Measurements from ENCODE around the gene PRDM15. TPM values are rescaled to one million over a fixed set of nuclear protein-coding genes. Genes with fewer than 3 reads are reported as not detected.

PRDM15 gene
- total RNA-seq, 1 donor from 2014 or later: 13.6 TPM

DNA sequence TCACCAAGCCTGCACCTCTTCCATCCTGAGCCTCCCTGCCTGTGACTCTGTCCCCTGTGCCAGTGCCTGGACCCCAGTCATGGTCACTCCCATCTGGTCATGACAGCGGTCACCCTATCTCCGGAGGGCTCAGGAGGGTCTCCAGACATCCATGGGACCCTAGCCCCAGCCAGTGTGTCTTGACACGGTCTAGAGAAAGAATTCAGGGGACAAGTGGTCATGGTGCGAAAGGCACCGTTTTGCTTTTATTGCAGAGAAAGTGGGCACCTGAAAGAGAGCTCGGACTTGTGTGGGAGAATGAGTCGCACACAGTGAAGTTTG is 107.6 kb downstream of the PRDM15 start:
- Mint-ChIP-seq H3K36me3 (ENCODE audit: low read depth) (no peaks in the 10 kb centered on the region), H3K4me3 (no peak overlapping the region), H3K4me1 (peaks cover 22% of the 10 kb centered on the region), H3K27ac (no peak overlapping the region), H3K9me3 (no peaks in the 10 kb centered on the region), H3K27me3 (peaks cover 78% of the 10 kb centered on the region)
- ATAC-seq (ENCODE audit: low read depth) (no peak), DNase-seq (no peak)
- CTCF ChIA-PET: no interaction called here
- TF ChIP-seq, protein P1, sequence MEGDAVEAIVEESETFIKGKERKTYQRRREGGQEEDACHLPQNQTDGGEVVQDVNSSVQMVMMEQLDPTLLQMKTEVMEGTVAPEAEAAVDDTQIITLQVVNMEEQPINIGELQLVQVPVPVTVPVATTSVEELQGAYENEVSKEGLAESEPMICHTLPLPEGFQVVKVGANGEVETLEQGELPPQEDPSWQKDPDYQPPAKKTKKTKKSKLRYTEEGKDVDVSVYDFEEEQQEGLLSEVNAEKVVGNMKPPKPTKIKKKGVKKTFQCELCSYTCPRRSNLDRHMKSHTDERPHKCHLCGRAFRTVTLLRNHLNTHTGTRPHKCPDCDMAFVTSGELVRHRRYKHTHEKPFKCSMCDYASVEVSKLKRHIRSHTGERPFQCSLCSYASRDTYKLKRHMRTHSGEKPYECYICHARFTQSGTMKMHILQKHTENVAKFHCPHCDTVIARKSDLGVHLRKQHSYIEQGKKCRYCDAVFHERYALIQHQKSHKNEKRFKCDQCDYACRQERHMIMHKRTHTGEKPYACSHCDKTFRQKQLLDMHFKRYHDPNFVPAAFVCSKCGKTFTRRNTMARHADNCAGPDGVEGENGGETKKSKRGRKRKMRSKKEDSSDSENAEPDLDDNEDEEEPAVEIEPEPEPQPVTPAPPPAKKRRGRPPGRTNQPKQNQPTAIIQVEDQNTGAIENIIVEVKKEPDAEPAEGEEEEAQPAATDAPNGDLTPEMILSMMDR (IDR thresholded peaks at IDR 0.05): no peak
- POLR2A ChIA-PET: no interaction called here
- intact Hi-C loops (cut with micrococcal nuclease): no loop called here

DNA sequence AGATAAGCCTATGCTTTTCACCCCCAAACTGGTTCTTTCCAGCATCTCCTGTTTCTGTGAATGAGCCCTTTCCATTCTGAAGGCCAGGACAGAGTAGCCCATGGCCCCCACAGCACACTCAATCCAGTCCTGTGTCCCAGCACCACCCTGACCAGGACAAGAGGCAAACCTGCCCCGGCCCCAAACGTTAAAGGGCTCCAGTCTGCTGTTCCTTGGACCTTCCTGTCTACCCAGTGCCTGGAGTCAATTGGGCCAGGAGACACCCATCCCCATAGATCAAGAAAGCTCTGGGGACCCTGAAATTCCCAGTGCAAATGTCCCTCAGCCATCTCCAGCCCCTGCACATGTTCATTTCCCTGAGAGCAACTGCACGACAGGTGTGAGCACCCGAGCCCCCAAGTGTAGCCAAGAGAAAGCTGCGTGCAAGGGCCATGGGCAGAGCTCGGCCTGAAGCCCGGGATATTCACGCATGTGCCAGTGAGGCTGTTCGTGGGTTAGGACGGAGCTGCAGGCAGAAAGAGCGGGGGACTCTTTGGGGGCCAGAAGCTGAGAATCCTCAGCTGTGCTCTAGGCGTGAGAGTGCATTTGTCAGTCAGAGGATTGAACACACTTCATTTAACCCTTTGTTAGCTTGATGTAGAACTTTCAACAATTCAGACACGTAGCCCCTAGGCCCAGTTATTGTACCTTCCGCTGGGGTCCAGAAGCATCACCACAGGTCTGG is 108.1 kb downstream of the PRDM15 start:
- Mint-ChIP-seq H3K4me3 (no peak overlapping the region), H3K36me3 (ENCODE audit: low read depth) (no peaks in the 10 kb centered on the region), H3K27ac (no peak overlapping the region), H3K4me1 (peaks cover 22% of the 10 kb centered on the region), H3K9me3 (no peaks in the 10 kb centered on the region), H3K27me3 (peaks cover 78% of the 10 kb centered on the region)
- POLR2A ChIA-PET: no interaction called here
- intact Hi-C loops (cut with micrococcal nuclease): no loop called here
- CTCF ChIA-PET: no interaction called here
- DNase-seq: no peak
- TF ChIP-seq, protein P1 (IDR thresholded peaks at IDR 0.05): no peak
- ATAC-seq (ENCODE audit: low read depth): no peak

DNA sequence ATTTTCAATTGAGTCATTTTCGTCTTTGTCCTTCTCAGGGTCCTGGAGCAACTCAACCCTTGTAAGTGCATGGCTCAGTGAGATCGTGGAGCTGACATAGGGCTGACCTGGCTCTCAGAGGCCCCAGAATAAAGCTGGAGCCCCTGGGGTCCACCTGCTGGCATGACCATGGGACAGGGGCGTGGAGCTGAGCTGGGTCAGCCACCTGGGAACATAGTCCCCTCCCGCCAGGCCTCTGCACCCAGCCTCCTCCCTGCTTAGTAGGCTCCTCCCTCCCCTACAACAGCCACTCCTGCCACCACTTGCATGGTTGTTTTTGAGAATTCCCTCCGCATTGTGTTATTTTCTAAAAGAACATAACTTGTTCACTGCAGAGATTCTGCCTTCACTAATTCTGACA is 109.2 kb downstream of the PRDM15 start:
- Mint-ChIP-seq H3K36me3 (ENCODE audit: low read depth) (no peaks in the 10 kb centered on the region), H3K4me1 (peaks cover 22% of the 10 kb centered on the region), H3K4me3 (no peak overlapping the region), H3K27me3 (peaks cover 77% of the 10 kb centered on the region), H3K9me3 (no peaks in the 10 kb centered on the region), H3K27ac (no peak overlapping the region)
- TF ChIP-seq, protein P1 (IDR thresholded peaks at IDR 0.05): no peak
- no peak for ATAC-seq (ENCODE audit: low read depth)
- ChIA-PET CTCF (interaction anchor here (0.5 kb wide), 1 partner anchor 94 kb away, joined by 3 read pairs; no protein-coding TSS in a partner anchor), POLR2A (no interaction called here)
- intact Hi-C loops (cut with micrococcal nuclease): loop anchor here (5.0 kb wide), 1 partner anchor 488 kb away; no protein-coding TSS in a partner anchor
- DNase-seq: no peak

DNA sequence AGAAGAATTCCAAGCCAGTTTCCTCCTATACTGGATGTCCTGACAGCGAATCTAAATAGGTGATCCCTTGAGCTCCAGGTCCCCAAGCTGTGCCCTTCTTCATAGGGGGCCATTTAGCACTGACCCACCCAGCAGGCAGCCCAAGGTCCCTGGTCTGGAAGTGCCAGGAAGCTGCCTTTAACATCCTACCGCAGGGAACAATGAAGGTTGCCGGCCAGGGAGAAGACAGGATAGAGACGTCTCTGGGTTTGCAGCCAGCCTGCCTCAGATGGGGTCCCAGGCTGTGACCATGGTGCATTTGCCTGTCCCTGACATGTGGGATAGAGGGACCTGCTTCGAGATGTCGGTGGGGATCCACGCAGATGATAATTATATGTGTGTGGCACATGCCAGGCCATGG is 109.6 kb downstream of the PRDM15 start:
- POLR2A ChIA-PET: no interaction called here

DNA sequence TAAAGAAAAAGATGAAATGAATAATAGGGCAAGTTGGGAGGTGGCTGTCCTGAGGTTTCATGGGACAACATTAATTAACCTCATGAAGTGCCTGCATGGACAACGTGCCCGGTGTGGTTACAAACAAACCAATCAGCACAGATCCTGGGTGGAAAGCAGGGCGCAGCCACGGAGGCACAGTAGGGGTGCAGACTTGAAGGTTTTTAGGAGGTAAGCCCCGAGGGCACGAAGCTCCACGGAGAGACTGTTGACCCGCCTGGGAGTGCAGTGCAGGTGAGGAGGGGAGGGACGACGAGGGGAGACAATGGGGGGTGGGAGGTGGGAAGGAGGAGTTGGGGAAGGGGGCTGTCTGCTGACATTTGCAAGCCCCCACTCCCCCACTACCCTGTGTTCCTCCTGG is 110.0 kb downstream of the PRDM15 start:
- Mint-ChIP-seq H3K36me3 (ENCODE audit: low read depth) (no peaks in the 10 kb centered on the region), H3K4me3 (peak overlapping the region; percentile 74), H3K4me1 (peaks cover 22% of the 10 kb centered on the region), H3K9me3 (no peaks in the 10 kb centered on the region), H3K27me3 (peaks cover 76% of the 10 kb centered on the region), H3K27ac (no peak overlapping the region)
- no peak for DNase-seq
- TF ChIP-seq, protein P1 (IDR thresholded peaks at IDR 0.05): no peak
- intact Hi-C loops (cut with micrococcal nuclease): loop anchor here (5.0 kb wide), 1 partner anchor 487 kb away; no protein-coding TSS in a partner anchor
- POLR2A ChIA-PET: no interaction called here
- ATAC-seq (ENCODE audit: low read depth): no peak
- CTCF ChIA-PET: no interaction called here

More for the DNA sequence above, 109.6 kb downstream of the PRDM15 start:
- ATAC-seq (ENCODE audit: low read depth) (no peak), DNase-seq (no peak)
- TF ChIP-seq, protein P1 (IDR thresholded peaks at IDR 0.05): no peak
- Mint-ChIP-seq H3K36me3 (ENCODE audit: low read depth) (no peaks in the 10 kb centered on the region), H3K4me1 (peaks cover 22% of the 10 kb centered on the region), H3K27me3 (peaks cover 76% of the 10 kb centered on the region), H3K4me3 (no peak overlapping the region), H3K27ac (no peak overlapping the region), H3K9me3 (no peaks in the 10 kb centered on the region)
- intact Hi-C loops (cut with micrococcal nuclease): loop anchor here (5.0 kb wide), 1 partner anchor 487 kb away; no protein-coding TSS in a partner anchor
- CTCF ChIA-PET: no interaction called here
